ENCODE results near the gene RYR1. TPM values are rescaled to one million over a fixed set of nuclear protein-coding genes. Genes with fewer than 3 reads are reported as not detected.

The RYR1 gene
- total RNA-seq, 1 donor: under 0.01 TPM

DNA sequence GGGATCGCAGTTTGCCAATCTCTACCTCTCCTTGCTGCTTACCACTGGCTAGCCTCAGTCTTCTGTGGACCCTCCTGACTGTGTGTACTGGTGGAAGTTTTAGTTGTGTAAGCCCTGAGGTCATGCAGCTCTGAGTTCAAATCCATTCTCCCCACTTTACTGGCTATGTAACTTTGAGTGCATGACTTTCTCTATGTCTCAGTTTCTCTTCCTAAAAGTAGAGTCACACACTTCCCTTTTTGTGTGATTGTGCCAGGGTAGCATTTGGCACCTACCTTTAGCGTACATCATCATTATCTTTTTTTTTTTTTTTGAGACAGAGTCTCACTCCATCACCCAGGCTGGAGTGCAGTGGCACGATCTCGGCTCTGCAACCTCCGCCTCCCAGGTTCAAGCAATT, 113.9 kb downstream of the RYR1 start:
- H4K20me1 ChIP-seq (ENCODE audit: insufficient read depth, low read length): no peaks in the 10 kb centered on the region
- no peak overlapping the region for H3K27ac ChIP-seq (ENCODE audit: low read depth, low read length)
- TF ChIP-seq, protein P1, sequence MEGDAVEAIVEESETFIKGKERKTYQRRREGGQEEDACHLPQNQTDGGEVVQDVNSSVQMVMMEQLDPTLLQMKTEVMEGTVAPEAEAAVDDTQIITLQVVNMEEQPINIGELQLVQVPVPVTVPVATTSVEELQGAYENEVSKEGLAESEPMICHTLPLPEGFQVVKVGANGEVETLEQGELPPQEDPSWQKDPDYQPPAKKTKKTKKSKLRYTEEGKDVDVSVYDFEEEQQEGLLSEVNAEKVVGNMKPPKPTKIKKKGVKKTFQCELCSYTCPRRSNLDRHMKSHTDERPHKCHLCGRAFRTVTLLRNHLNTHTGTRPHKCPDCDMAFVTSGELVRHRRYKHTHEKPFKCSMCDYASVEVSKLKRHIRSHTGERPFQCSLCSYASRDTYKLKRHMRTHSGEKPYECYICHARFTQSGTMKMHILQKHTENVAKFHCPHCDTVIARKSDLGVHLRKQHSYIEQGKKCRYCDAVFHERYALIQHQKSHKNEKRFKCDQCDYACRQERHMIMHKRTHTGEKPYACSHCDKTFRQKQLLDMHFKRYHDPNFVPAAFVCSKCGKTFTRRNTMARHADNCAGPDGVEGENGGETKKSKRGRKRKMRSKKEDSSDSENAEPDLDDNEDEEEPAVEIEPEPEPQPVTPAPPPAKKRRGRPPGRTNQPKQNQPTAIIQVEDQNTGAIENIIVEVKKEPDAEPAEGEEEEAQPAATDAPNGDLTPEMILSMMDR (IDR thresholded peaks at IDR 0.05; ENCODE audit: extremely low read depth, low read depth, low read length): no peak
- no peaks in the 10 kb centered on the region for H3K79me2 ChIP-seq (ENCODE audit: insufficient read depth, low read length)
- no peaks in the 10 kb centered on the region for H3K9me3 ChIP-seq (ENCODE audit: low read depth, low read length)
- peaks cover 12% of the 10 kb centered on the region for H3K4me1 ChIP-seq (ENCODE audit: insufficient read depth, low read length)
- no peak overlapping the region for H3K4me2 ChIP-seq (ENCODE audit: insufficient read depth, low read length)
- H2AFZ ChIP-seq (ENCODE audit: low read length): no peak overlapping the region
- H3K36me3 ChIP-seq (ENCODE audit: insufficient read depth, low read length): no peaks in the 10 kb centered on the region
- peaks cover 4% of the 10 kb centered on the region for H3K27me3 ChIP-seq (ENCODE audit: insufficient read depth, low read length)
- no peak overlapping the region for H3K4me3 ChIP-seq (ENCODE audit: insufficient read depth, low read length)
- DNase-seq (ENCODE audit: insufficient read length, low spot score, missing footprints): peak; percentile 64

DNA sequence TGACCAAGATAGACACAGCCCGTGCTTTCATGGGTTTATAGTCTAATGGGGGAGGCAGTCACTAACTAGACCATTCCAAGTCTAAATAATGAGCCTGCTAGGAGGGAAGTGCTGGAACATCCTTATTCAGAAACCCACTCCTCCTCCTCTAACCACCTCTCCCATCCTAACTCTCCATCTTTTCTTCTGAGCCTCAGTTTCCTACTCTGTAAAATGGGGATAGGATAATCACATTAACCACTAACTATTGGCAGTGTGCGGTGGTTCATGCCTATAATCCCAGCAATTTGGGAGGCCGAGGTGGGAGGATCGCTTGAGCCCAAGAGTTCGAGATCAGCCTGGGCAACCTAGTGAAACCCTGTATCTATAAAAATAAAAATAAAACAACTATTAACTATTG, 115.6 kb downstream of the RYR1 start:
- H3K27me3 ChIP-seq (ENCODE audit: insufficient read depth, low read length): peaks cover 4% of the 10 kb centered on the region
- TF ChIP-seq, protein P1 (IDR thresholded peaks at IDR 0.05; ENCODE audit: extremely low read depth, low read depth, low read length): no peak
- peaks cover 12% of the 10 kb centered on the region for H3K4me1 ChIP-seq (ENCODE audit: insufficient read depth, low read length)
- no peak overlapping the region for H3K27ac ChIP-seq (ENCODE audit: low read depth, low read length)
- H3K36me3 ChIP-seq (ENCODE audit: insufficient read depth, low read length): no peaks in the 10 kb centered on the region
- H3K9me3 ChIP-seq (ENCODE audit: low read depth, low read length): no peaks in the 10 kb centered on the region
- no peaks in the 10 kb centered on the region for H4K20me1 ChIP-seq (ENCODE audit: insufficient read depth, low read length)
- DNase-seq (ENCODE audit: insufficient read length, low spot score, missing footprints): no peak
- no peak overlapping the region for H3K4me2 ChIP-seq (ENCODE audit: insufficient read depth, low read length)
- no peak overlapping the region for H3K4me3 ChIP-seq (ENCODE audit: insufficient read depth, low read length)
- H3K79me2 ChIP-seq (ENCODE audit: insufficient read depth, low read length): no peaks in the 10 kb centered on the region
- H2AFZ ChIP-seq (ENCODE audit: low read length): no peak overlapping the region

DNA sequence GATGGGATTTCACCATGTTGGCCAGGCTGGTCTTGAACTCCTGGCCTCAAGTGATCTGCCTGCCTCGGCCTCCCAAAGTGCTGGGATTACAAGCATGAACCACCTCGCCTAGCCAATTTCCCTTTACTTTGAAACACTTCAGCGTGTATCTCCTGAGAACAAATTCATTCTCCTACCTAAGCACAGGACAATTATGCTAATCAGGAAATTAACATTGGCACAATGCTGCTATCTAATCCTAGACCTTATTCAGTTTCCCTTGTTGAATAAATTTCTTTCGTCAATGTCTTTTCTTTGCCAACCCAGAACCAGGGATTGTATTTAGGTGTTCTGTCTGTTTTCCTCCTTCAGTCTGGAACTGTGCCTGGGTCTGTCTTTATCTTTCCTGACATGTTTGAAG, 116.5 kb downstream of the RYR1 start:
- no peaks in the 10 kb centered on the region for H3K9me3 ChIP-seq (ENCODE audit: low read depth, low read length)
- no peak for DNase-seq (ENCODE audit: insufficient read length, low spot score, missing footprints)

DNA sequence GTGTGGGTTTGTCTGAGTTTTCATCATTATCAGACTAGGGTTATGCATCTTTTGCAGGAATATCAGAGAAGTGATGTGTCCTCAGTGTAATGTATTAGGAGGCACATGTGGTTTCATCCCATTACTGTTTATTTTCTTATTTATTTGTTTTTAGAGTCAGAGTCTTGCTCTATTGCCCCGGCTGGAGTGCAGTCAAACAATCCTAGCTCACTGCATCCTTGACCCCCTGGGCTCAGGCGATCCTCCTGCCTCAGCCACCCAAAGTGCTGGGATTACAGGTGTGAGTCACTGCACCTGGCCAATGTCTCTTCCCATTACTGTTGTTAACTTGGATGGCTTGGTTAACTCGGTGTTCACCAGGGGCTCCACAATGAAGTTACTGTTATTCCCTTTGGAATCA, 116.9 kb downstream of the RYR1 start:
- H3K27me3 ChIP-seq (ENCODE audit: insufficient read depth, low read length): peaks cover 4% of the 10 kb centered on the region
- H3K79me2 ChIP-seq (ENCODE audit: insufficient read depth, low read length): no peaks in the 10 kb centered on the region
- H3K27ac ChIP-seq (ENCODE audit: low read depth, low read length): no peak overlapping the region
- DNase-seq (ENCODE audit: insufficient read length, low spot score, missing footprints): no peak
- no peak overlapping the region for H2AFZ ChIP-seq (ENCODE audit: low read length)
- no peaks in the 10 kb centered on the region for H4K20me1 ChIP-seq (ENCODE audit: insufficient read depth, low read length)
- no peaks in the 10 kb centered on the region for H3K36me3 ChIP-seq (ENCODE audit: insufficient read depth, low read length)
- no peaks in the 10 kb centered on the region for H3K4me1 ChIP-seq (ENCODE audit: insufficient read depth, low read length)
- no peaks in the 10 kb centered on the region for H3K9me3 ChIP-seq (ENCODE audit: low read depth, low read length)
- H3K4me2 ChIP-seq (ENCODE audit: insufficient read depth, low read length): no peak overlapping the region
- TF ChIP-seq, protein P1 (IDR thresholded peaks at IDR 0.05; ENCODE audit: extremely low read depth, low read depth, low read length): no peak
- H3K4me3 ChIP-seq (ENCODE audit: insufficient read depth, low read length): no peak overlapping the region

More for the DNA sequence above, 116.5 kb downstream of the RYR1 start:
- Histone ChIP-seq H3K4me1 (ENCODE audit: insufficient read depth, low read length) (peaks cover 4% of the 10 kb centered on the region), H2AFZ (ENCODE audit: low read length) (no peak overlapping the region), H3K4me2 (ENCODE audit: insufficient read depth, low read length) (no peak overlapping the region), H3K27ac (ENCODE audit: low read depth, low read length) (no peak overlapping the region), H3K27me3 (ENCODE audit: insufficient read depth, low read length) (peaks cover 4% of the 10 kb centered on the region), H4K20me1 (ENCODE audit: insufficient read depth, low read length) (no peaks in the 10 kb centered on the region), H3K79me2 (ENCODE audit: insufficient read depth, low read length) (no peaks in the 10 kb centered on the region), H3K4me3 (ENCODE audit: insufficient read depth, low read length) (no peak overlapping the region), H3K36me3 (ENCODE audit: insufficient read depth, low read length) (no peaks in the 10 kb centered on the region)
- TF ChIP-seq, protein P1 (IDR thresholded peaks at IDR 0.05; ENCODE audit: extremely low read depth, low read depth, low read length): no peak
